HL-60 (cell line): ENCODE measurements around the gene CSRP3.

Experiments
- DNase-seq, 2 experiments: peaks; one replicate each; pipeline ENCODE4 v3.0.0-alpha.2; 2010 to 2020; ENCODE audit warnings: low read depth in 1 of 2, low spot score in 1 of 2
- H3K27ac ChIP-seq: fragments of 250-450 bp; sonication (Bioruptor Pico); replicated peaks from 2 replicates; pipeline ENCODE4 v1.5.1; 2020; ENCODE audit warnings: mild to moderate bottlenecking, moderate library complexity
- H3K27me3 ChIP-seq: fragments of 250-450 bp; sonication (Bioruptor Pico); 2 replicates; pipeline ENCODE4 v1.5.1; 2021; ENCODE audit warnings: mild to moderate bottlenecking, moderate library complexity; ENCODE audit not compliant: insufficient read depth, poor library complexity, severe bottlenecking
- H3K4me3 ChIP-seq: replicated peaks from 2 replicates; pipeline ENCODE4 v1.5.1; 2011; ENCODE audit warnings: mild to moderate bottlenecking, control low read depth, low read length; ENCODE audit not compliant: insufficient read depth
- GABPA ChIP-seq: IDR thresholded peaks from 2 replicates; pipeline ENCODE4 v1.6.1; 2012; ENCODE audit warnings: low read depth
- POLR2AphosphoS5 ChIP-seq: IDR thresholded peaks from 2 replicates; pipeline ENCODE4 v1.6.1; 2012; ENCODE audit warnings: low read depth
- SPI1 ChIP-seq: IDR thresholded peaks from 2 replicates; pipeline ENCODE4 v1.6.1; 2012; ENCODE audit warnings: low read depth, mild to moderate bottlenecking, borderline replicate concordance
- TF ChIP-seq, protein P1 (sequence below): IDR thresholded peaks from 2 replicates; pipeline ENCODE4 v1.6.1; 2012; ENCODE audit warnings: low read depth; ENCODE audit not compliant: insufficient replicate concordance
- TF ChIP-seq, protein P2 (sequence below): IDR thresholded peaks from one replicate; pipeline ENCODE4 v1.5.1; 2011; ENCODE audit warnings: low read length, control low read depth, inconsistent platforms; ENCODE audit not compliant: insufficient read depth

The CSRP3 gene

DNA sequence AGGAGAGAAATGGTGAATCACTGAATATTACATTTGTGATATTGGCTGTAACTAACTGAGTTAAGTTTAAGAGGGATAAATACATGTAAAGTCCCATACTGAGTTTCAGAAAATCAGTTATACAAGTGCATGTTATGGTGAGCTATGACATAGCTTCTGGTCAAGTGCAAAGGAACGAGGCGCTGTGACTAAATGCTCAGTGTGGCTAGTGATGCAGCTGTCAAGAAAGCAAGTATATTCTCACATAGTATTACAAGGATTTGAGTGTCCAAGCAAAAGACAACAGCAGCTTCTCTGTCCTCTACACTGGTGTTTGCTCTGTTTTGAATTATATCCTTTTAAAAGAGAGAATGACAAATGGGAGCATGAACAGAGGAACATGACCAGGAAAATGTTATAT is 40.1 kb downstream of the CSRP3 start:
- no peak overlapping the region for H3K27ac ChIP-seq
- TF ChIP-seq, protein P1, sequence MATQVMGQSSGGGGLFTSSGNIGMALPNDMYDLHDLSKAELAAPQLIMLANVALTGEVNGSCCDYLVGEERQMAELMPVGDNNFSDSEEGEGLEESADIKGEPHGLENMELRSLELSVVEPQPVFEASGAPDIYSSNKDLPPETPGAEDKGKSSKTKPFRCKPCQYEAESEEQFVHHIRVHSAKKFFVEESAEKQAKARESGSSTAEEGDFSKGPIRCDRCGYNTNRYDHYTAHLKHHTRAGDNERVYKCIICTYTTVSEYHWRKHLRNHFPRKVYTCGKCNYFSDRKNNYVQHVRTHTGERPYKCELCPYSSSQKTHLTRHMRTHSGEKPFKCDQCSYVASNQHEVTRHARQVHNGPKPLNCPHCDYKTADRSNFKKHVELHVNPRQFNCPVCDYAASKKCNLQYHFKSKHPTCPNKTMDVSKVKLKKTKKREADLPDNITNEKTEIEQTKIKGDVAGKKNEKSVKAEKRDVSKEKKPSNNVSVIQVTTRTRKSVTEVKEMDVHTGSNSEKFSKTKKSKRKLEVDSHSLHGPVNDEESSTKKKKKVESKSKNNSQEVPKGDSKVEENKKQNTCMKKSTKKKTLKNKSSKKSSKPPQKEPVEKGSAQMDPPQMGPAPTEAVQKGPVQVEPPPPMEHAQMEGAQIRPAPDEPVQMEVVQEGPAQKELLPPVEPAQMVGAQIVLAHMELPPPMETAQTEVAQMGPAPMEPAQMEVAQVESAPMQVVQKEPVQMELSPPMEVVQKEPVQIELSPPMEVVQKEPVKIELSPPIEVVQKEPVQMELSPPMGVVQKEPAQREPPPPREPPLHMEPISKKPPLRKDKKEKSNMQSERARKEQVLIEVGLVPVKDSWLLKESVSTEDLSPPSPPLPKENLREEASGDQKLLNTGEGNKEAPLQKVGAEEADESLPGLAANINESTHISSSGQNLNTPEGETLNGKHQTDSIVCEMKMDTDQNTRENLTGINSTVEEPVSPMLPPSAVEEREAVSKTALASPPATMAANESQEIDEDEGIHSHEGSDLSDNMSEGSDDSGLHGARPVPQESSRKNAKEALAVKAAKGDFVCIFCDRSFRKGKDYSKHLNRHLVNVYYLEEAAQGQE = no peak
- TF ChIP-seq, protein P2, sequence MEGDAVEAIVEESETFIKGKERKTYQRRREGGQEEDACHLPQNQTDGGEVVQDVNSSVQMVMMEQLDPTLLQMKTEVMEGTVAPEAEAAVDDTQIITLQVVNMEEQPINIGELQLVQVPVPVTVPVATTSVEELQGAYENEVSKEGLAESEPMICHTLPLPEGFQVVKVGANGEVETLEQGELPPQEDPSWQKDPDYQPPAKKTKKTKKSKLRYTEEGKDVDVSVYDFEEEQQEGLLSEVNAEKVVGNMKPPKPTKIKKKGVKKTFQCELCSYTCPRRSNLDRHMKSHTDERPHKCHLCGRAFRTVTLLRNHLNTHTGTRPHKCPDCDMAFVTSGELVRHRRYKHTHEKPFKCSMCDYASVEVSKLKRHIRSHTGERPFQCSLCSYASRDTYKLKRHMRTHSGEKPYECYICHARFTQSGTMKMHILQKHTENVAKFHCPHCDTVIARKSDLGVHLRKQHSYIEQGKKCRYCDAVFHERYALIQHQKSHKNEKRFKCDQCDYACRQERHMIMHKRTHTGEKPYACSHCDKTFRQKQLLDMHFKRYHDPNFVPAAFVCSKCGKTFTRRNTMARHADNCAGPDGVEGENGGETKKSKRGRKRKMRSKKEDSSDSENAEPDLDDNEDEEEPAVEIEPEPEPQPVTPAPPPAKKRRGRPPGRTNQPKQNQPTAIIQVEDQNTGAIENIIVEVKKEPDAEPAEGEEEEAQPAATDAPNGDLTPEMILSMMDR = no peak
- TF ChIP-seq SPI1 (no peak), POLR2AphosphoS5 (no peak), GABPA (no peak)
- DNase-seq = no peak
- no peaks in the 10 kb centered on the region for H3K27me3 ChIP-seq
- no peak overlapping the region for H3K4me3 ChIP-seq

DNA sequence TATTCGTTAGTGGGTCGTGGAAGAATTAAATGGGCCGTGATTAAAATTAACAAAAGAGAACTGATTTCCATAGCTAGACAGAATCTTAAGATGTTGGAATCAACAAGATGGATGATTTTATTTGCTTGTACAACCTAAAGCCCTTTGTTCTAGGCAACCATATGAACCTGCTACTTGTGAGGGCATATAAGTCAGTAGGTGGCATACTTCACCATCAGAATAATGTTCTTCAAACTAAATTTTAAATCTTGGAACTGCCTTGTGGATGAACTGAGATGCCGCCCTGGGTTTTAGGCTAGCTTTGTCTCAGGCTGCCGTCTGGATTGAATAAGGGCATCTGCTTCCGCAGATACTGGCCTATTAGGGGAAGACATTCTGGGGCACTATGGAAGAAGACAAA is 40.9 kb downstream of the CSRP3 start:
- Histone ChIP-seq H3K4me3 (no peak overlapping the region), H3K27me3 (no peaks in the 10 kb centered on the region), H3K27ac (no peak overlapping the region)
- TF ChIP-seq GABPA = no peak
- no peak for TF ChIP-seq POLR2AphosphoS5
- no peak for TF ChIP-seq SPI1
- TF ChIP-seq, protein P2 = no peak
- TF ChIP-seq, protein P1 = no peak
- DNase-seq = no peak

DNA sequence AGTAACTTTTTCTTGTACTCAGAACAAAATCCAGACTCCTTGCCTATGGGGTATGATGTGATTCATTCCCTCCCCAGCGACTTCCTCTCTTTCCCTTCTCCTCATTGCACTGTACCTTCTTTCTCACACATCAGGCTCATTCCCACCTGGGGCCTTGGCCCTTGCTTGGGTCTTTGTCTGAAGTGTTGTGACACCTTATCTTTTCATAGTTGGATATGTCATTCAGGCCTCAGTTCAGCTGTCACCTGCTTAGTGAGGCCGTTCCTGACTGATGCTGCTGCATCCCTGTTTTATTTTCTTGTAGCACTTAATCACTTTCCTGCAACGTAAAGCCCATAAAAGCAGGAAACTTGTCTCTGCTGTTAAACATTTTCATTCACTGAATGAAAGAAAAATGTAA is 44.9 kb downstream of the CSRP3 start:
- Histone ChIP-seq H3K27me3 (no peaks in the 10 kb centered on the region), H3K27ac (no peak overlapping the region), H3K4me3 (no peak overlapping the region)
- TF ChIP-seq, protein P2 = no peak
- TF ChIP-seq POLR2AphosphoS5 (no peak), SPI1 (no peak), GABPA (no peak)
- TF ChIP-seq, protein P1 = no peak
- DNase-seq = no peak
